HCT116 (cell line): ENCODE data around the gene BBS2. TPM values are rescaled to one million over a fixed set of nuclear protein-coding genes. Genes with fewer than 3 reads are reported as not detected.

Experiments used
- ATAC-seq: fragments of 200-7000 bp; cut with Tn5 transposase; 2 replicates; pipeline ENCODE4 v1.9.1; 2020; ENCODE audit warnings: mild to moderate bottlenecking, moderate library complexity
- BruUV-seq: library from RNA; stranded (reverse); fragments of 400-500 nt; replicated peaks from 2 replicates; lab custom pipeline; 2021; lab: Mats Ljungman, UMichigan
- CTCF ChIA-PET: fragments of 300-600 bp; sonication (Branson Sonifier 250); formaldehyde crosslinking; loops from one replicate; lab custom pipeline; 2021; ENCODE audit warnings: antibody characterized with exemption; lab: Charles Lee
- POLR2A ChIA-PET: fragments of 300-600, 350-600 bp; sonication (Branson Sonifier 250); formaldehyde crosslinking; loops from one replicate; lab custom pipeline; 2021; ENCODE audit warnings: antibody characterized with exemption; lab: Charles Lee
- RAD21 ChIA-PET, 2 experiments: fragments of 300-600 bp; sonication (Branson Sonifier 250); formaldehyde crosslinking; loops; one replicate each; lab custom pipeline; 2023; ENCODE audit warnings: low total read pairs in 2 of 2; ENCODE audit not compliant: uncharacterized antibody in 2 of 2, unreplicated experiment in 2 of 2, low non-redundant PET in 1 of 2; lab: Charles Lee
- DNase-seq: peaks from one replicate; pipeline ENCODE4 v3.0.0-alpha.2; 2010; ENCODE audit warnings: low read depth, low spot score
- H2AFZ ChIP-seq: fragments of 200-600 bp; shearing (Covaris generic), sonication (generic); 2 replicates; pipeline ENCODE4 v1.6.1; 2017; ENCODE audit warnings: low read depth, mixed run types, mixed read lengths, antibody characterized with exemption, low read length; ENCODE audit not compliant: poor library complexity, severe bottlenecking
- H3K27ac ChIP-seq: 2 replicates; pipeline ENCODE4 v1.5.1; 2012; ENCODE audit warnings: low read depth, low read length
- H3K27me3 ChIP-seq: fragments of 200-600 bp; sonication (generic); 2 replicates; pipeline ENCODE4 v1.6.1; 2016; ENCODE audit warnings: mixed run types, low read length, mixed read lengths; ENCODE audit not compliant: insufficient read depth
- H3K36me3 ChIP-seq, 2 experiments: fragments of 200-500 bp in 1 of 2; fragments of 200-600 bp in 1 of 2; sonication (Bioruptor generic) in 1 of 2; sonication (generic) in 1 of 2; 2 replicates each; pipeline versions ENCODE4 v1.5.1 to v1.6.1; 2014 to 2016; ENCODE audit warnings: low read length in 2 of 2, inconsistent platforms in 1 of 2, mixed read lengths in 1 of 2, mixed run types in 1 of 2; ENCODE audit not compliant: insufficient read depth in 2 of 2, control insufficient read depth in 1 of 2
- H3K4me1 ChIP-seq, 2 experiments: fragments of 200-600 bp in 1 of 2; sonication (generic) in 1 of 2; 2 replicates each; pipeline versions ENCODE4 v1.5.1 to v1.6.1; 2012 to 2017; ENCODE audit warnings: low read length in 2 of 2, inconsistent platforms in 1 of 2, mild to moderate bottlenecking in 1 of 2, mixed read lengths in 1 of 2, mixed run types in 1 of 2, moderate library complexity in 1 of 2; ENCODE audit not compliant: insufficient read depth in 2 of 2, control insufficient read depth in 1 of 2
- H3K4me2 ChIP-seq: fragments of 200-600 bp; sonication (generic); 2 replicates; pipeline ENCODE4 v1.6.1; 2017; ENCODE audit warnings: mixed run types, low read length, mixed read lengths
- H3K4me3 ChIP-seq, 2 experiments: fragments of 200-600 bp in 1 of 2; sonication (generic) in 1 of 2; replicated peaks in 1 of 2; 2 replicates each; pipeline ENCODE4 v1.5.1; 2011 to 2016; ENCODE audit warnings: low read length in 2 of 2, control low read depth in 1 of 2, low read depth in 1 of 2, mild to moderate bottlenecking in 1 of 2, mixed read lengths in 1 of 2, mixed run types in 1 of 2
- H3K79me2 ChIP-seq: fragments of 200-600 bp; sonication (generic); 2 replicates; pipeline ENCODE4 v1.6.1; 2017; ENCODE audit warnings: mild to moderate bottlenecking, mixed run types, low read length, moderate library complexity, mixed read lengths; ENCODE audit not compliant: insufficient read depth
- H3K9ac ChIP-seq: fragments of 200-600 bp; sonication (generic); 2 replicates; pipeline ENCODE4 v1.6.1; 2016; ENCODE audit warnings: low read length, mixed read lengths
- H3K9me2 ChIP-seq: fragments of 200-600 bp; sonication (generic), shearing (Covaris generic); 2 replicates; pipeline ENCODE4 v1.6.1; 2017; ENCODE audit warnings: mixed run types, mild to moderate bottlenecking, moderate library complexity; ENCODE audit not compliant: insufficient read depth
- H3K9me3 ChIP-seq, 2 experiments: fragments of 200-500 bp in 1 of 2; fragments of 200-600 bp in 1 of 2; sonication (Bioruptor generic) in 1 of 2; sonication (generic) in 1 of 2; 2 replicates each; pipeline ENCODE4 v1.6.1; 2014 to 2017; ENCODE audit warnings: low read length in 2 of 2, mixed read lengths in 2 of 2, inconsistent platforms in 1 of 2, low read depth in 1 of 2, mild to moderate bottlenecking in 1 of 2, mixed run types in 1 of 2, moderate library complexity in 1 of 2; ENCODE audit not compliant: control insufficient read depth in 1 of 2, insufficient read depth in 1 of 2
- H4K20me1 ChIP-seq: fragments of 200-600 bp; sonication (generic), shearing (Covaris generic); 2 replicates; pipeline ENCODE4 v1.6.1; 2017; ENCODE audit warnings: mixed run types, mild to moderate bottlenecking, moderate library complexity; ENCODE audit not compliant: insufficient read depth
- CBX3 ChIP-seq: IDR thresholded peaks from 2 replicates; pipeline ENCODE4 v1.6.1; 2012; ENCODE audit warnings: low read depth
- CEBPB ChIP-seq: IDR thresholded peaks from 2 replicates; pipeline ENCODE4 v1.6.1; 2012; ENCODE audit warnings: low read depth
- ELF1 ChIP-seq: IDR thresholded peaks from 2 replicates; pipeline ENCODE4 v1.6.1; 2012; ENCODE audit warnings: low read depth, borderline replicate concordance
- EZH2 ChIP-seq: fragments of 200-600 bp; sonication (generic); IDR thresholded peaks from 2 replicates; pipeline ENCODE4 v1.6.1; 2017; ENCODE audit warnings: antibody characterized with exemption, mixed run types
- EZH2phosphoT487 ChIP-seq: fragments of 200-600 bp; IDR thresholded peaks from 2 replicates; pipeline ENCODE4 v1.6.1; 2018; ENCODE audit warnings: antibody characterized with exemption, borderline replicate concordance
- FOSL1 ChIP-seq: IDR thresholded peaks from 2 replicates; pipeline ENCODE4 v1.6.1; 2012; ENCODE audit warnings: low read depth
- JUND ChIP-seq: IDR thresholded peaks from 2 replicates; pipeline ENCODE4 v1.6.1; 2012
- POLR2A ChIP-seq: IDR thresholded peaks from 2 replicates; pipeline ENCODE4 v1.7.0; 2011; ENCODE audit warnings: borderline replicate concordance; ENCODE audit not compliant: insufficient read depth, insufficient read length; ENCODE audit errors: extremely low read depth
- POLR2AphosphoS5 ChIP-seq: IDR thresholded peaks from 2 replicates; pipeline ENCODE4 v1.6.1; 2011; ENCODE audit warnings: mild to moderate bottlenecking, low read depth, low read length, moderate library complexity
- RAD21 ChIP-seq: IDR thresholded peaks from 2 replicates; pipeline ENCODE4 v1.6.1; 2012; ENCODE audit warnings: low read depth, mild to moderate bottlenecking
- SIN3A ChIP-seq: IDR thresholded peaks from 2 replicates; pipeline ENCODE4 v1.6.1; 2012; ENCODE audit warnings: low read depth
- SRF ChIP-seq: IDR thresholded peaks from 2 replicates; pipeline ENCODE4 v1.6.1; 2012; ENCODE audit warnings: low read depth
- TCF7L2 ChIP-seq: IDR thresholded peaks from 2 replicates; pipeline ENCODE4 v1.7.0; 2011; ENCODE audit warnings: borderline replicate concordance, inconsistent platforms; ENCODE audit not compliant: insufficient read depth, insufficient read length; ENCODE audit errors: extremely low read depth
- YY1 ChIP-seq: IDR thresholded peaks from 2 replicates; pipeline ENCODE4 v1.6.1; 2011; ENCODE audit warnings: low read length, low read depth, moderate library complexity, mild to moderate bottlenecking; ENCODE audit not compliant: insufficient replicate concordance; ENCODE audit errors: extremely low read depth
- ZFX ChIP-seq: fragments of 450-650 bp; IDR thresholded peaks from 2 replicates; pipeline ENCODE4 v1.6.1; 2017
- intact Hi-C: fragments of 100-400 bp; cut with micrococcal nuclease; formaldehyde crosslinking; loops from 2 replicates; pipeline ENCODE4 v1.10.0; 2022
- total RNA-seq: library from RNA; stranded (reverse); gene quantifications from one replicate; pipeline ENCODE4 v1.2.1, GENCODE V29; 2021; ENCODE audit not compliant: unreplicated experiment
- TF ChIP-seq, protein P1 (sequence below): IDR thresholded peaks from 2 replicates; pipeline ENCODE4 v1.6.1; 2011; ENCODE audit warnings: mild to moderate bottlenecking, low read length, moderate library complexity; ENCODE audit not compliant: insufficient replicate concordance; ENCODE audit errors: extremely low read depth
- TF ChIP-seq, protein P2 (sequence below): IDR thresholded peaks from 2 replicates; pipeline ENCODE4 v1.6.1; 2012; ENCODE audit warnings: low read depth
- TF ChIP-seq, protein P3 (sequence below): IDR thresholded peaks from 2 replicates; pipeline ENCODE4 v1.6.1; 2012
- TF ChIP-seq, protein P4 (sequence below): IDR thresholded peaks from 2 replicates; pipeline ENCODE4 v1.6.1; 2012

The BBS2 gene
- total RNA-seq, 1 experiment from 2014 or later: 26.7 TPM

DNA sequence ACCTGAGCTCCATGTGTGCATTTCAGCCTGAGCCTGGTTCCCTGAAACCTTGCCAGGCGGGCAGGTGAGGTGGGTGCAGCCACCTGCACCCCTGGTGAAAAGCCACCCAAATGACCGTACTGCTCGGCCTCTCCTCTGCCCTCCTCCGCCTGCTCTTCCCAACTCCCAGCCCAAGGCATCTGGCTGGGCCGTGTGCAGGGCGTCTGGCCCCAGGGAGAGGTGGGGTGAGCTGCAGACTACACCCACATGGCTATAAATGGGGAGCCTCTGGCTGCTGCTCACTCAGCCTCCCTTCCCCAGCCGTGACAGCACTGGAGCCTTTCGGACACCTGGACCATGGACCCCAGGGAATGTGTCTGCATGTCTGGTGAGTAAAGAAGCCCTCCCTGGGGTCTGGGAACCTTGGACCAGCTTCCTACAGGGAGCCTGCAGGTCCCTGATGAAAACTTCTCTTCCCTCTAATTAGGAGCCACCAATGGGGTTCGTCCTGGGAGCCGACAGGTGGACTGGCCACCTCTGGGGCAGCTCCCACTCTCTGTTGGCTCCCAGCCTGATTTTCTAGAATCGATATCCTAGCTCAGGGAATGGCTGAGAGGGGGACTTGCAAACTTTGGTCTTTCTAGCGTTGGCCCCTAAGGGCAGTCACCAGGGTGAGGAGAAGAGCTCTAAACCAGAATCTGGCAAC lies 45.1 kb upstream of the BBS2 start, which contains the start of gene MT4:
Gene MT4 (plus strand): TSS at position 281 of the 685 bp plus-strand sequence. CDS start 56 bp downstream, at position 337.
- Histone ChIP-seq H3K9me3 (no peaks in the 10 kb centered on the region), H3K9me2 (no peaks in the 10 kb centered on the region), H3K36me3 (no peaks in the 10 kb centered on the region), H3K27me3 (peaks cover 9% of the 10 kb centered on the region), H3K4me2 (no peak within 1 kb of the TSS), H3K9ac (no peak within 1 kb of the TSS), H3K27ac (no peak within 1 kb of the TSS), H3K79me2 (no peaks in the 10 kb centered on the region), H2AFZ (no peak within 1 kb of the TSS), H3K4me3 (no peak within 1 kb of the TSS), H3K4me1 (no peaks in the 10 kb centered on the region), H4K20me1 (no peaks in the 10 kb centered on the region)
- no peak for DNase-seq
- no TSS peak for BruUV-seq
- ChIA-PET RAD21 (no interaction called here), CTCF (no interaction called here), POLR2A (no interaction called here)
- ATAC-seq: no peak
- intact Hi-C loops: no loop called here
- no peak for TF ChIP-seq SRF
- no peak for TF ChIP-seq TCF7L2
- TF ChIP-seq CEBPB: no peak
- TF ChIP-seq ZFX: no peak
- TF ChIP-seq POLR2AphosphoS5: no peak
- TF ChIP-seq ELF1: no peak
- no peak for TF ChIP-seq EZH2
- TF ChIP-seq, protein P1, sequence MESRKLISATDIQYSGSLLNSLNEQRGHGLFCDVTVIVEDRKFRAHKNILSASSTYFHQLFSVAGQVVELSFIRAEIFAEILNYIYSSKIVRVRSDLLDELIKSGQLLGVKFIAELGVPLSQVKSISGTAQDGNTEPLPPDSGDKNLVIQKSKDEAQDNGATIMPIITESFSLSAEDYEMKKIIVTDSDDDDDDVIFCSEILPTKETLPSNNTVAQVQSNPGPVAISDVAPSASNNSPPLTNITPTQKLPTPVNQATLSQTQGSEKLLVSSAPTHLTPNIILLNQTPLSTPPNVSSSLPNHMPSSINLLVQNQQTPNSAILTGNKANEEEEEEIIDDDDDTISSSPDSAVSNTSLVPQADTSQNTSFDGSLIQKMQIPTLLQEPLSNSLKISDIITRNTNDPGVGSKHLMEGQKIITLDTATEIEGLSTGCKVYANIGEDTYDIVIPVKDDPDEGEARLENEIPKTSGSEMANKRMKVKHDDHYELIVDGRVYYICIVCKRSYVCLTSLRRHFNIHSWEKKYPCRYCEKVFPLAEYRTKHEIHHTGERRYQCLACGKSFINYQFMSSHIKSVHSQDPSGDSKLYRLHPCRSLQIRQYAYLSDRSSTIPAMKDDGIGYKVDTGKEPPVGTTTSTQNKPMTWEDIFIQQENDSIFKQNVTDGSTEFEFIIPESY: no peak
- no peak for TF ChIP-seq FOSL1
- TF ChIP-seq POLR2A: no peak
- TF ChIP-seq, protein P2, sequence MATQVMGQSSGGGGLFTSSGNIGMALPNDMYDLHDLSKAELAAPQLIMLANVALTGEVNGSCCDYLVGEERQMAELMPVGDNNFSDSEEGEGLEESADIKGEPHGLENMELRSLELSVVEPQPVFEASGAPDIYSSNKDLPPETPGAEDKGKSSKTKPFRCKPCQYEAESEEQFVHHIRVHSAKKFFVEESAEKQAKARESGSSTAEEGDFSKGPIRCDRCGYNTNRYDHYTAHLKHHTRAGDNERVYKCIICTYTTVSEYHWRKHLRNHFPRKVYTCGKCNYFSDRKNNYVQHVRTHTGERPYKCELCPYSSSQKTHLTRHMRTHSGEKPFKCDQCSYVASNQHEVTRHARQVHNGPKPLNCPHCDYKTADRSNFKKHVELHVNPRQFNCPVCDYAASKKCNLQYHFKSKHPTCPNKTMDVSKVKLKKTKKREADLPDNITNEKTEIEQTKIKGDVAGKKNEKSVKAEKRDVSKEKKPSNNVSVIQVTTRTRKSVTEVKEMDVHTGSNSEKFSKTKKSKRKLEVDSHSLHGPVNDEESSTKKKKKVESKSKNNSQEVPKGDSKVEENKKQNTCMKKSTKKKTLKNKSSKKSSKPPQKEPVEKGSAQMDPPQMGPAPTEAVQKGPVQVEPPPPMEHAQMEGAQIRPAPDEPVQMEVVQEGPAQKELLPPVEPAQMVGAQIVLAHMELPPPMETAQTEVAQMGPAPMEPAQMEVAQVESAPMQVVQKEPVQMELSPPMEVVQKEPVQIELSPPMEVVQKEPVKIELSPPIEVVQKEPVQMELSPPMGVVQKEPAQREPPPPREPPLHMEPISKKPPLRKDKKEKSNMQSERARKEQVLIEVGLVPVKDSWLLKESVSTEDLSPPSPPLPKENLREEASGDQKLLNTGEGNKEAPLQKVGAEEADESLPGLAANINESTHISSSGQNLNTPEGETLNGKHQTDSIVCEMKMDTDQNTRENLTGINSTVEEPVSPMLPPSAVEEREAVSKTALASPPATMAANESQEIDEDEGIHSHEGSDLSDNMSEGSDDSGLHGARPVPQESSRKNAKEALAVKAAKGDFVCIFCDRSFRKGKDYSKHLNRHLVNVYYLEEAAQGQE: no peak
- no peak for TF ChIP-seq SIN3A
- no peak for TF ChIP-seq RAD21
- no peak for TF ChIP-seq YY1
- TF ChIP-seq CBX3: no peak
- TF ChIP-seq, protein P3, sequence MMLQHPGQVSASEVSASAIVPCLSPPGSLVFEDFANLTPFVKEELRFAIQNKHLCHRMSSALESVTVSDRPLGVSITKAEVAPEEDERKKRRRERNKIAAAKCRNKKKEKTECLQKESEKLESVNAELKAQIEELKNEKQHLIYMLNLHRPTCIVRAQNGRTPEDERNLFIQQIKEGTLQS: no peak
- no peak for TF ChIP-seq JUND
- TF ChIP-seq EZH2phosphoT487: no peak
- TF ChIP-seq, protein P4, sequence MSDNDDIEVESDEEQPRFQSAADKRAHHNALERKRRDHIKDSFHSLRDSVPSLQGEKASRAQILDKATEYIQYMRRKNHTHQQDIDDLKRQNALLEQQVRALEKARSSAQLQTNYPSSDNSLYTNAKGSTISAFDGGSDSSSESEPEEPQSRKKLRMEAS: no peak
